Activated CD4-positive, alpha-beta T cell treated with anti-CD3 and anti-CD28 coated beads, Interleukin-2, amount 10 ng/mL, durations not matched to agents 24 days and 14 days (primary cell): ENCODE data around the gene GPX4. TPM values are rescaled to one million over a fixed set of nuclear protein-coding genes. Genes with fewer than 3 reads are reported as not detected.
"Not testable (repeated sequence)": the region's sequence is repeated elsewhere in the genome, so short reads cannot be mapped to it uniquely, and the experiment has no call there.

Experiments used
- DNase-seq: peaks from one replicate; pipeline ENCODE4 v3.0.0; 2022
- H3K27ac Mint-ChIP-seq: one replicate; pipeline ENCODE4 v1.8.0; 2022; ENCODE audit warnings: mild to moderate bottlenecking, mixed read lengths
- H3K27me3 Mint-ChIP-seq: one replicate; pipeline ENCODE4 v1.8.0; 2022; ENCODE audit warnings: mixed read lengths
- H3K36me3 Mint-ChIP-seq: one replicate; pipeline ENCODE4 v1.8.0; 2022; ENCODE audit warnings: low read depth, mild to moderate bottlenecking, mixed read lengths
- H3K4me1 Mint-ChIP-seq: one replicate; pipeline ENCODE4 v1.8.0; 2021; ENCODE audit warnings: mixed read lengths
- H3K4me3 Mint-ChIP-seq: one replicate; pipeline ENCODE4 v1.8.0; 2022; ENCODE audit warnings: mild to moderate bottlenecking, moderate library complexity, mixed read lengths
- H3K9me3 Mint-ChIP-seq: one replicate; pipeline ENCODE4 v1.8.0; 2021; ENCODE audit warnings: mixed read lengths
- intact Hi-C: fragments of 100-400 bp; cut with micrococcal nuclease; formaldehyde crosslinking; loops from one replicate; pipeline ENCODE4 v1.15.1; 2023
- total RNA-seq: library from RNA; stranded (reverse); gene quantifications from 2 replicates; pipeline ENCODE4 v1.2.3, GENCODE V29; 2022

The GPX4 gene
- total RNA-seq, 1 donor from 2014 or later, result 239 TPM

DNA sequence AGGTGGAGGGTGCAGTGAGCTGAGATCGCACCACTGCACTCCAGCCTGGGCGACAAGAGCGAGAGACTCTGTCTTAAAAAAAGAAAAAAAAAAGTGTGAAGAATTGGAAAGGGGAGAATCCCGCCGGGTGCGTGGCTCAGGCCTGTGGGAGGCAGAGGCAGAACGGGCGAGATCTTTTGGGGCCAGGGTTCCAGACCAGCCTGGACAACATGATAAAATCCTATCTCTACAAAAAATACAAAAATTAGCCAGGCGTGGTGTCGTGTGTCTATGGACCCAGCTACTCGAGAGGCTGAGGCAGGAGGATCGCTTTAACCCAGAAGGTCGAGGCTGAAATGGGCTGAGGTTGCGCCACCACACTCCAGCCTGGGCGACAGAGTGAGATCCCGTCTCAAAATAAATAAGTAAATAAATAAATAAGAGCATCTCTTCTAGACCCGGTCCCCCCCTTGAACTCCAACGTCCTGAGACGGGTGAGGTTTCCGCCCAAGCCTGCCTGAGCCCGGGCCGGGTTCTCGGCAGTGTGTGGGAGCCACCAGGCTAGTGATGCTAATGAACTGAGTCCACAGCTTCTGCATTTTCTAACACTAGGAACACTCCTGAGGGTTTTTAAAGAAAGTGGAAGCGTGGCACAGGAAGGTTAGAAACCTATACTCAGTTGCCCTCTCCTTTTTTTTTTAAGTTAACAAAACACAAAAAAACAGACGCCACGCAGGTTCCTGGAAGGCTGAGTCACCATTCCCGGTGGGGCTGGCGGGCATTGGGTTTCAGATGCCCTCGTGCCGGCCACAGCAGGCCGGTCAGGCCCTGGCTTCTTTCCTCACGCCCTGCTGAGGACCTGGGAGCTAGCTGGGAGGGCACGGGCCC lies 22.0 kb downstream of the GPX4 start:
- no peaks in the 10 kb centered on the region for H3K9me3 Mint-ChIP-seq
- no peak for DNase-seq
- H3K27ac Mint-ChIP-seq, result peak overlapping the region; percentile 56
- no peaks in the 10 kb centered on the region for H3K27me3 Mint-ChIP-seq
- intact Hi-C loops, result no loop called here
- H3K4me1 Mint-ChIP-seq, result peaks cover 9% of the 10 kb centered on the region
- no peak overlapping the region for H3K4me3 Mint-ChIP-seq
- peaks cover 48% of the 10 kb centered on the region for H3K36me3 Mint-ChIP-seq

DNA sequence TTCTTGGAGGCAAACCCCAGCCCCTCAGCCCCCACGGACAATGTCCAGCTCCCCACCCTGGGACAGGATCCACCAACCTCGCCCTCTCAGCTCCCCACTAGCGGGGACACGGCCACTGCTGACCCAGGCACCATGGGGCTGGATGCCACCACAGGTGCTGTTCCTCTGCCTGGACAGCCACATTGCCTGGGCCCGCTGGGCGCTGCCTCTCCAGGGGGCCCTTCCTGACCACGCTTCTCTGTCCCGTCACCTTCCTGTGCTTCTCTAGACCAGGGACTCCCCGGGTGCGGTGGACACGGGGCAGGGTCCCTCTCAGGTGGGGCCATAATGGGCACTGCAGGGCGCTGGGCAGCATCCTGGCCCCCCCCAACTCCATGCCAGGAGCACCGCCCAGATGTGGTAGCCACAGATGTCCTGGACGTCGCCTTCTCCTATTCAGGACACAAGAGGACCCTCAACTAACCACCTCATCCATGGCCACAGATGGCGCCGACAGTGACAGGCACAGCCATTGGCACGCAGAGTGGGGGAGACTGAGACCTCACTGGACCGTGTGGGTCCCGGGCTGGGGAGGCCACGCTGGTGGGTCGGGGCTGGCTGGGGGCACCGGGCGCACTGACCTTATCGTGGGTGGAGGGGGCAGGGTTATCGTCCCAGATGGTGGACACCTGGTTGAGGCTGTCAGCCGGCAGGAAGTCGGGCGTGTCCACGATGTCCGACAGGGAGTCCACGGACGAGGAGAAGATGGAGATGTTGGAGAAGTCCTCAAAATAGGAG lies 23.4 kb downstream of the GPX4 start:
- Mint-ChIP-seq H3K4me3 (no peak overlapping the region), H3K36me3 (peaks cover 37% of the 10 kb centered on the region), H3K4me1 (peaks cover 9% of the 10 kb centered on the region), H3K9me3 (no peaks in the 10 kb centered on the region), H3K27me3 (no peaks in the 10 kb centered on the region), H3K27ac (peak overlapping the region; percentile 60)
- no peak for DNase-seq
- intact Hi-C loops, result no loop called here

DNA sequence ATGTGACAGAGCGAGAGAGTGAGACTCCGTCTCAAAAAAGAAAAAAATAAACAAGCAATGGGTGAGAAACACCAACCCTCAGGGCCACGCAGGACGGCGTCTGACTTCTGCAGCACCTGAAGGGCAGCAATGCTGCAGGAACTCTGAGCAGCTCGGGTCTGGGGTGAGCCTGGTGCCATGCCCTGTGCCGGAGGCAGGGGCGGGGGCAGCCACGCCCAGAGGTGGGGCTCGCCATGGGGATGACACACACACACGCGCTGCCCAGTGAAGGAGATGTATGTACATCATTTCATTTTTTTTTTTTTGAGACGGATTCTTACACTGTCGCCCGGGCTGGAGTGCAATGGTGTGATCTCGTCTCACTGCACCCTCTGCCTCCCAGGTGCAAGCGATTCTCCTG lies 24.3 kb downstream of the GPX4 start:
- peak overlapping the region; percentile 53 for H3K27ac Mint-ChIP-seq

DNA sequence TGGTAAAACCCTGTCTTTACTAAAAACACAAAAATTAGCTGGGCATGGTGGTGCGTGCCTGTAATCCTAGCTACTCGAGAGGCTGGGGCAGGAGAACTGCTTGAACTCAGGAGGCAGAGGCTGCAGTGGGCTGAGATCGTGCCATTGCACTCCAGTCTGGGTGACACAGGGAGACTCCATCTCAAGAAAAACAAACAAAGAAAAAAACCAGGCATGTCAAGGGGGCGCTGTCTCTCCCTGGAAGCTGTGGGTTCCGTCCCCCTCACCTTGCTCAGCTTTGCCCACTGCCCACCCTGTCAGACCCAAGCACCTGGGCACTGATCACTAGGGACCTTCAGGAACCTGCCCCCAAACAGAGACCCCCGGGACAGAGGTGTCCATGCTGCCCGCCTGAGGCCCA lies 25.3 kb downstream of the GPX4 start:
- H3K27me3 Mint-ChIP-seq, DNase-seq, intact Hi-C loops, H3K27ac Mint-ChIP-seq, H3K9me3 Mint-ChIP-seq: not testable (repeated sequence)
- Mint-ChIP-seq H3K4me3 (peak overlapping the region; percentile 93), H3K4me1 (peaks cover 15% of the 10 kb centered on the region), H3K36me3 (peaks cover 33% of the 10 kb centered on the region)

More for the DNA sequence above, 24.3 kb downstream of the GPX4 start:
- H3K36me3 Mint-ChIP-seq, result peaks cover 32% of the 10 kb centered on the region
- no peak overlapping the region for H3K4me3 Mint-ChIP-seq
- intact Hi-C loops, result no loop called here
- no peak for DNase-seq
- H3K27me3 Mint-ChIP-seq, result no peaks in the 10 kb centered on the region
- H3K9me3 Mint-ChIP-seq, result no peaks in the 10 kb centered on the region
- H3K4me1 Mint-ChIP-seq, result peaks cover 11% of the 10 kb centered on the region

DNA sequence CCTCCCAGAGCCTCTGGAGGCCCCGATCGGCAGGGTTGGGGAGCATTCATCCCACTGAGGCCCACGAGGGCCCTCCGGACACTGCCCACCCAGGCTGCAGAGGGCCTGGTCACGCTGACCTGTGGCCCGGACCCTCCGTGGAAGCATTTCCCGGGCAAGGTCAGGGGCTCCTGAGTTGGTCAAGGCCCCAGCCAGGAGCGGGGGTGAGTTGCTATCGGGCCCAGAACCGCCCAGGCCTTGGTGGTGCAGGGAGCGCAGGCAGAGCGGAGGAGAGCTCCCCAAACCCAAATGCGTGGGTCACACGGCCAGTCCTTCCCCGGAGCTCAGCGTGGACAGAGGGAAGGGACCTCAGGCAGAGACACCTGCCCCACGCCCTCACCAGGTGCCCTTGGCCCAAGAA lies 25.7 kb downstream of the GPX4 start:
- peaks cover 15% of the 10 kb centered on the region for H3K4me1 Mint-ChIP-seq
- no peak overlapping the region for H3K27ac Mint-ChIP-seq
- H3K4me3 Mint-ChIP-seq, result peak overlapping the region; percentile 93

DNA sequence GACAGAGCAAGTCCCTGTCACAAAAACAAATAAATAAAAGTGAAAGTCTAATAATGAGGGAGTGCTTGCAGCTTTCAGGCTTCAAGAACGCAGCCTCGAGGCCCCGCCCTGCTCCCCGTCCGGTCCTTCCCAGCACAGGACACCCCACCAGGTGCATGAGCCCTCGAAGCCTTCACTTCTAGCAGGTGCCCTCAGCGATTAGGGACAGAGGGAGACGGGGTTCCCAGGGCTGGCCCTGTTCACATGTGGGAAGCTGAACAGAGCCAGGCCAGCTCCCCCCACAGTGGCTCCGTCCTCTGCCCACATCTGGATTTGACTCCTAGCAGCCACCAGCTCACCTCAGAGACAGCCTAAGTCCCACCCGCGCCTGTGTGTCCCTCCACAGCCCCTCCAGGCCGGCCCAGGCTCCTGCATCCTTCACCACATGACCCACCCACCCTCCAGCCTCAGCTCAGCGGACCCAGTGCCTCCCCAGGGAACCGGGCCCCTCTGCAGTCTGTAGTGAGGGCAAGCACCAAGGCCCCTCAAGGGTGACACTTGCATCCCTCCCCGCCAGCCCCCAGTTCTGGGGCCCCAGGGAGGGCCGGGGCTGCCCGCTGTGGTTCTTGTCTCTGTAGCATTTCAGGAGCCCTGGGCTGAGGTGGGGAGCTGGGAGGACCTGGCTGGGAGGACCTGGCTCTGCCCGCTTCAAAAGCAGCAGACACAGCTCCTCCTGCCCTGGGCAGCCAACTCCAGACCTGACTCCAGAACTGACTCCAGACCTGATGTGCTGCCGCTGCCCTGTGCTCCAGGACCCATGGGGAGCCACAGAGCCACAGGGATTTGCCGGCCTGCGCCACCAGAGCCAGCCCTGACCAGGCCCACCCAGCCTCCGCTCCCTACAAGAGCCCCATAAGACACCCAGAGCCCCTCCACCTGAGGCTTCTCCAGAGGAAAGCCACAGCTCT lies 27.2 kb downstream of the GPX4 start:
- peaks cover 24% of the 10 kb centered on the region for H3K36me3 Mint-ChIP-seq
- peak overlapping the region; percentile 90 for H3K27ac Mint-ChIP-seq
- H3K27me3 Mint-ChIP-seq, result no peaks in the 10 kb centered on the region
- H3K4me3 Mint-ChIP-seq, result peak overlapping the region; percentile 93
- peak; percentile 88 for DNase-seq
- intact Hi-C loops, result loop anchor here (5.0 kb wide), 2 partner anchors 41 to 61 kb away; partner anchors contain the start of gene SBNO2
- H3K4me1 Mint-ChIP-seq, result peaks cover 17% of the 10 kb centered on the region
- no peaks in the 10 kb centered on the region for H3K9me3 Mint-ChIP-seq

More for the DNA sequence above, 25.7 kb downstream of the GPX4 start:
- Mint-ChIP-seq H3K27me3 (no peaks in the 10 kb centered on the region), H3K9me3 (no peaks in the 10 kb centered on the region), H3K36me3 (peaks cover 33% of the 10 kb centered on the region)
- intact Hi-C loops, result no loop called here
- DNase-seq, result no peak

DNA sequence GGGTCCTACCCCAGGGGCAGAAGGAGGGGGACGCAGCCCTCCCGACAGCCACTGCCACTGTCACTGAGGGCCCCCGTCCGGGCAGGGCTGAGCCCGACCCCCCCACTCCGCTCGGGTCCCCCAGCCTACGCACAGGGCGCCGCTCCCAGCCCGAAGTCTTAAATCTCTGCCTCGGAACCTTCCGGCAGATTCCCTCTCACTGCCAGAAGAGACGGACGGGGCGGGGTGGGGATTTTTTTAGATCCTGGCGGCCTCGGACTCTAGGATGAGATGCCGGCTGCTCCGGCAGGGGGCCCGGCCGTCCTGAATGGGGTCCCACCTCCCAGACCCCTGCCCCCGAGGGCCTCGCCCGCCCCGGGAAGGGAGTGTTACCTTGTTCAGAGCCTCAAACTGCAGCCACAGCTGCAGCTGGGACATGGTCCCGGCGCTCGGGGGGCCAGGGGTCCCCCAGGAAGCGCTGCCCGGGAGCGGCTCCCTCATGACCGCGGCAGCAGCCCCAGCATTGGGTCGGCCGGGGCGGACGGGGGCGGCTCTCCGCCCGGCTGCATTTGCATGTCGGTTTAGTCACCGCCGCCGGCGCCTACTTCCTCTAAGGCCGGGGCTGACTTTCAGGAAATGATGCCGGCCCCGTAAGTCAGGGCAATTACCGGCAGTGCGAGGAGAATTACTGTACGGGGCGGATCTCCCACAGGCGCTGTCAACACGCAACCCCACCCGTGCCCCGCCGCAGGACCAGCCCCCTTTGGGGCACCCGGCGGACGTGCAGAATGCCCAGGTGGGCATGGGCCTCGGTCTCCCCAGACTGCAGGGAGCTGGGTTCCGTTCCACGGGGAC lies 28.1 kb downstream of the GPX4 start:
- intact Hi-C loops, result loop anchor here (2.0 to 5.0 kb wide), 3 partner anchors 29 to 60 kb away; partner anchors contain the start of genes GPX4 and SBNO2
- H3K4me1 Mint-ChIP-seq, result peaks cover 19% of the 10 kb centered on the region
- H3K4me3 Mint-ChIP-seq, result peak overlapping the region; percentile 93
- no peaks in the 10 kb centered on the region for H3K27me3 Mint-ChIP-seq
- H3K27ac Mint-ChIP-seq, result peak overlapping the region; percentile 90
- peak; percentile 97 for DNase-seq
- no peaks in the 10 kb centered on the region for H3K9me3 Mint-ChIP-seq
- peaks cover 20% of the 10 kb centered on the region for H3K36me3 Mint-ChIP-seq

DNA sequence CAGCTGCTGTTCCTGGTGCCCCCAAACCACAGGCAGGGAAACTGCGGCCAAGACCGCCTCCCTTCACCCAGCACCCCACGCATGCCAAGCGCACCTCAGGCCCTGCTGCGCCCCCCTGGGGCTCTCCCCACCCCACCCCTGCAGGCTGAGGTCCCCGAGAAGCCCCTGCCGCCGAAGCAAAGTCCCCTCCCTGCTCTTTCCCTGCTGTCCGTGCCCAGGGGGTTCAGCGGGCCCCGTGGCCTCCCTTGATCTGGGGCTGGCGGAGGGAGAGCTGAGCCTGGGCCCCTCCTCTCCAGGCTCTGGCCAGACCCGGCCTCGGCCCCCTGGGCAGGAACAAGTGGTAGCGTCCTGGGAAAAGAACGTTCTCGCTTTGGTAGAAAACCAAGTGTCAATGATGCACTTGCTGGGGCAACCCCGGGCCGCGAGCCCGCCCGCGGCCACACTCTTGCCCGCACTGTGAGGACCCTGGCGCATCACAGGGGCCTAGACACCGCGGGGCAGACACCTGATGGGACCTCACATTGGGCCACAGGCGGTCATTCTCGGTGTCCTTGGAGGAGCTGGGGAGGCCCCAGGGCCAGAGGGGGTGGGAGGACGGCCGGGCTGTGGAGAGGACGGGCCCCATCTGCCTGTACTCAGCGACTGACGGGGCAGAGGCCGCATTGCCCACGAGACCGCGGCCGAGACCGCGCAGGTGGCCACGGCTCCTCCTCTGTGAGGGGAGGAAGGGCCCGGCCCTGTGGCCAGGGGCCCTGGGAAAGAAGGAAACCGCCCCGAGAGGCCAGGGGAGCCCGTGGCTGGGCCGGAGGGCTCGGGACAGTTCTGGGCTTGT lies 29.0 kb downstream of the GPX4 start:
- H3K27me3 Mint-ChIP-seq, result no peaks in the 10 kb centered on the region
- H3K4me3 Mint-ChIP-seq, result peak overlapping the region; percentile 93
- peaks cover 14% of the 10 kb centered on the region for H3K36me3 Mint-ChIP-seq
- peaks cover 18% of the 10 kb centered on the region for H3K4me1 Mint-ChIP-seq
- peak overlapping the region; percentile 90 for H3K27ac Mint-ChIP-seq
- intact Hi-C loops, result loop anchor here (2.0 to 5.0 kb wide), 3 partner anchors 30 to 60 kb away; partner anchors contain the start of genes GPX4 and SBNO2
- no peaks in the 10 kb centered on the region for H3K9me3 Mint-ChIP-seq
- peak; percentile 79 for DNase-seq

DNA sequence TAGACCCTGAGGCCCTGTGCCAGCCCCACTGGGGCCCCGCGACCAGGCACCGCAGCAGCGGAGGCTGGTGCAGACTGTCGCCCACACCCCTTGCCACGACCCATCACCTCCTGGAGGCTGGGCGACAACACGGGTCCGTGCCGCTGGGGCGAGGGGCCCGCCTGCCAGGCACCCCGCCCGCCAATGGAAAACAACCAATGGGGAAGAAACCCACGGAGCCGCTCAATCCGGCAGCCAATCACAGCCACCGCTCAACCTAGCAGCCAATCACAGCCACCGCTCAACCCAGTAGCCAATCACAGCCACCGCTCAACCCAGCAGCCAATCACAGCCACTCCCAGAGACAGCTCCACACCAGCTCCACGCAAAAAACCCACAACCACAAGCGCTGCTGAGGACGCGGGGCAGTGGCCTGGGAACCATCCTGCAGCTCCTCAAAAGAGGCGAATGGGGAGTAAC lies 29.7 kb downstream of the GPX4 start:
- Mint-ChIP-seq H3K27ac (peak overlapping the region; percentile 86), H3K4me1 (peaks cover 18% of the 10 kb centered on the region), H3K36me3 (peaks cover 11% of the 10 kb centered on the region), H3K4me3 (peak overlapping the region; percentile 67), H3K9me3 (no peaks in the 10 kb centered on the region), H3K27me3 (no peaks in the 10 kb centered on the region)
- intact Hi-C loops, result loop anchor here (2.0 to 5.0 kb wide), 3 partner anchors 31 to 59 kb away; partner anchors contain the start of genes GPX4 and SBNO2
- peak; percentile 89 for DNase-seq

DNA sequence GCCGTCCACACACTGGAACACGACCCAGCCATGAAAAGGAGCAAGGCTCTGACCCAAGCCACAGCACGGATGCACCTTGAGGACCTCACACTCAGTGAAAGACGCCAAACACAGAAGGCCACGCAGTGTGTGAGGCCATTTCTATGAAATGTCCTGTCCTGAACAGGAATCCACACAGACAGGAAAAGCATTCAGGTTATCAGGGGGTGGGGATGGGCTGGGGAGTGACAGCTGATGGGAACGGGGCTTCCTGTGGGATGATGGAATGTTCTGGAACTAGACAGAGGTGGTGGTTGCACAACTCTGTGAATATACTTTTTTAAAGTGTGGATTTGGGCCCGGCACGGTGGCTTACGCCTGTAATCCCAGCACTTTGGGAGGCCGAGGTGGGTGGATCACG lies 30.6 kb downstream of the GPX4 start:
- peak overlapping the region; percentile 53 for H3K27ac Mint-ChIP-seq

DNA sequence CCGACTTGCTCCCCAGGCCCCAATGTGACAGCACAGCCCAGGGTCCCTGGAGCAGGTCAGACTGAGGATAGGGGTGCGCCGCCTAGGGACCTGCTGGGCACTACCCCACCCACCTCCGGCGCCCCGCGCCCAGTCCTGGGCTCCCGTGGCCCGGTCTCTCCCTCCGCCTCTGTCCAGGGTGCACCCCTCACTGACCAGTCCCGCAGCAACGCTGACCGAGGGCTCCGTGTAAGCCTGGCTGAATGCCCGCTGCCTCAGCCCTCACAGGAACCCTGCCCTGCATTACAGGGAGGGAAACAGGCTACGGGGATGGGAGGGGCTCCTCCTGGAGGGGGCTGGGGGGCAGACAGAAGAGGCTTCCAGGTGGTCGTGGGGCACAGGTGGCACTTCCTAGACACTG lies 31.7 kb downstream of the GPX4 start:
- no peak overlapping the region for H3K4me3 Mint-ChIP-seq
- intact Hi-C loops, result no loop called here
- no peak for DNase-seq

More for the DNA sequence above, 30.6 kb downstream of the GPX4 start:
- Mint-ChIP-seq H3K36me3 (peaks cover 14% of the 10 kb centered on the region), H3K27me3 (no peaks in the 10 kb centered on the region), H3K4me1 (peaks cover 18% of the 10 kb centered on the region), H3K9me3 (no peaks in the 10 kb centered on the region), H3K4me3 (no peak overlapping the region)
- no peak for DNase-seq
- intact Hi-C loops, result loop anchor here (5.0 kb wide), 2 partner anchors 38 to 58 kb away; partner anchors contain the start of gene SBNO2

DNA sequence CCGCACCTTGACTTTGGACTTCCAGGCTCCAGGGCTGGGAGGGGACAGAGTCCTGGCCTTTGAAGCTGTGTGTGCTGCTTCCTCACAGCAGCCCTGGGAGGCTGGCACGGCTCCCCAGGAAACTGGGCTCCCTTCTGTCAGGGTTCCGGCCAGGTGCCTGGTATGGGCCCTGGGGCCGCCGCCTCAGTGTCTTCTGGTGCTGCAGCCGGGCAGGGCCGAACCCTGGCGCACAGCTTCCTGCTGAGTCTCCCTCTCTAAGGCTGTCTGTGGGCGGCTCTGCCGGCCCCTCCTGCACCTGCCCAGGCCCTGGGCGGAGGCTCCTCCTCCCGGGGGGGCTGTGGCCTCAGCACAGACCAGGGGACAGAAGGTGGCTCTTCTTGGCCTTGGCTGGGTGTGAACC lies 32.4 kb downstream of the GPX4 start:
- H3K36me3 Mint-ChIP-seq, result peaks cover 15% of the 10 kb centered on the region
- peaks cover 12% of the 10 kb centered on the region for H3K4me1 Mint-ChIP-seq
- H3K27me3 Mint-ChIP-seq, result no peaks in the 10 kb centered on the region
- peak overlapping the region; percentile 39 for H3K27ac Mint-ChIP-seq
- intact Hi-C loops, result no loop called here
- no peak overlapping the region for H3K4me3 Mint-ChIP-seq
- no peaks in the 10 kb centered on the region for H3K9me3 Mint-ChIP-seq
- DNase-seq, result no peak

More for the DNA sequence above, 31.7 kb downstream of the GPX4 start:
- Mint-ChIP-seq H3K27ac (peak overlapping the region; percentile 49), H3K27me3 (no peaks in the 10 kb centered on the region), H3K36me3 (peaks cover 16% of the 10 kb centered on the region), H3K4me1 (peaks cover 12% of the 10 kb centered on the region), H3K9me3 (no peaks in the 10 kb centered on the region)
